C1 segment of cervical spinal cord (tissue), 14 donors: ENCODE measurements around the gene DCDC2C.

Source experiments
- DNase-seq, 14 donors: peaks; one replicate each; lab custom pipeline; 2025; lab: John Stamatoyannopoulos, UW

The DCDC2C gene

GRCh38 chr2:3743951-3744555 is 40.7 kb downstream of the DCDC2C start:
- no peak for DNase-seq

GRCh38 chr2:3745920-3746319 is 42.5 kb downstream of the DCDC2C start:
- DNase-seq: no peak

GRCh38 chr2:3747032-3747654 is 43.8 kb downstream of the DCDC2C start:
- DNase-seq: no peak

- no peak for DNase-seq
Measured at GRCh38 chr2:3747826-3748225, 44.5 kb downstream of the DCDC2C start.

GRCh38 chr2:3749201-3749600 is 45.8 kb downstream of the DCDC2C start:
- DNase-seq: no peak

- DNase-seq: no peak
Measured at GRCh38 chr2:3751251-3751650, 47.9 kb downstream of the DCDC2C start.

GRCh38 chr2:3751806-3752205 is 48.4 kb downstream of the DCDC2C start:
- no peak for DNase-seq

GRCh38 chr2:3752376-3752775 is 49.0 kb downstream of the DCDC2C start:
- DNase-seq: no peak

GRCh38 chr2:3753561-3753960 is 50.2 kb downstream of the DCDC2C start:
- no peak for DNase-seq

- no peak for DNase-seq
Measured at GRCh38 chr2:3754280-3754679, 50.9 kb downstream of the DCDC2C start.

- no peak for DNase-seq
Measured at GRCh38 chr2:3754795-3755194, 51.4 kb downstream of the DCDC2C start.

GRCh38 chr2:3755277-3755676 is 51.9 kb downstream of the DCDC2C start:
- DNase-seq: no peak

GRCh38 chr2:3756306-3756705 is 52.9 kb downstream of the DCDC2C start:
- DNase-seq: no peak

- DNase-seq: no peak
Measured at GRCh38 chr2:3758906-3759305, 55.5 kb downstream of the DCDC2C start.

GRCh38 chr2:3759331-3759730 is 56.0 kb downstream of the DCDC2C start:
- DNase-seq: no peak

GRCh38 chr2:3759761-3760160 is 56.4 kb downstream of the DCDC2C start:
- no peak for DNase-seq

- no peak for DNase-seq
Measured at GRCh38 chr2:3761272-3761671, 57.9 kb downstream of the DCDC2C start.

- DNase-seq: no peak
Measured at GRCh38 chr2:3762771-3763447, 59.5 kb downstream of the DCDC2C start.

- no peak for DNase-seq
Measured at GRCh38 chr2:3766824-3767223, 63.4 kb downstream of the DCDC2C start.

GRCh38 chr2:3768960-3769765 is 65.8 kb downstream of the DCDC2C start:
- no peak for DNase-seq

- DNase-seq: no peak
Measured at GRCh38 chr2:3769766-3770165, 66.4 kb downstream of the DCDC2C start.

- no peak for DNase-seq
Measured at GRCh38 chr2:3770724-3771415, 67.5 kb downstream of the DCDC2C start.
